ENCODE measurements around the gene CEP112.

CEP112 gene

GRCh38 chr17:65799869-65800268, 392.1 kb downstream of the CEP112 start:
- H3K4me3 ChIP-seq (ENCODE audit: low read length) = no peak overlapping the region
- DNase-seq (ENCODE audit: low read depth) = no peak
- TF ChIP-seq, protein P1, sequence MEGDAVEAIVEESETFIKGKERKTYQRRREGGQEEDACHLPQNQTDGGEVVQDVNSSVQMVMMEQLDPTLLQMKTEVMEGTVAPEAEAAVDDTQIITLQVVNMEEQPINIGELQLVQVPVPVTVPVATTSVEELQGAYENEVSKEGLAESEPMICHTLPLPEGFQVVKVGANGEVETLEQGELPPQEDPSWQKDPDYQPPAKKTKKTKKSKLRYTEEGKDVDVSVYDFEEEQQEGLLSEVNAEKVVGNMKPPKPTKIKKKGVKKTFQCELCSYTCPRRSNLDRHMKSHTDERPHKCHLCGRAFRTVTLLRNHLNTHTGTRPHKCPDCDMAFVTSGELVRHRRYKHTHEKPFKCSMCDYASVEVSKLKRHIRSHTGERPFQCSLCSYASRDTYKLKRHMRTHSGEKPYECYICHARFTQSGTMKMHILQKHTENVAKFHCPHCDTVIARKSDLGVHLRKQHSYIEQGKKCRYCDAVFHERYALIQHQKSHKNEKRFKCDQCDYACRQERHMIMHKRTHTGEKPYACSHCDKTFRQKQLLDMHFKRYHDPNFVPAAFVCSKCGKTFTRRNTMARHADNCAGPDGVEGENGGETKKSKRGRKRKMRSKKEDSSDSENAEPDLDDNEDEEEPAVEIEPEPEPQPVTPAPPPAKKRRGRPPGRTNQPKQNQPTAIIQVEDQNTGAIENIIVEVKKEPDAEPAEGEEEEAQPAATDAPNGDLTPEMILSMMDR (conservative IDR thresholded peaks at IDR 0.05; ENCODE audit: low read depth, low read length) = no peak

DNA sequence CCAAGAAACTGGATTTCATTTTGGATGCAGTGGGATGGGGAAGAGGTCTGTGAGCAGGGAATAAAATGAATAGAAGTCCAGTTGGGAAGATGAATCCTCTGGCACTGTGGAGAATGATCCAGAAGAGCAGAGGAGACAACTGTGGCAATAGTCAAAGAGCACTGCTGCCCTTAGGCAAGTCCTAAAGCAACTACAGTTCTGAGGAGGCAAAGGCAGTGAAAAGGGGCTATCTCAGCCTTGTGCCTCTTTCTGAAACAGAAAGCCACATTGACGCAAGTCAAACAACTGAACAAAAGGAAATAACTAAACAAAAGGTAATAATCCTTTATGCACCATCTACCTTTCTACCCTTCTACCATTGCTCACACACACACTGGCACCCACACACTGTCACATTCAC, 392.5 kb downstream of the CEP112 start:
- TF ChIP-seq, protein P1 (conservative IDR thresholded peaks at IDR 0.05; ENCODE audit: low read depth, low read length) = no peak
- no peak for DNase-seq (ENCODE audit: low read depth)
- H3K4me3 ChIP-seq (ENCODE audit: low read length) = no peak overlapping the region

- no peak overlapping the region for H3K4me3 ChIP-seq (ENCODE audit: low read length)
- DNase-seq (ENCODE audit: low read depth) = no peak
- TF ChIP-seq, protein P1 (conservative IDR thresholded peaks at IDR 0.05; ENCODE audit: low read depth, low read length) = peak; percentile 41
Measured at GRCh38 chr17:65797809-65798208, 394.1 kb downstream of the CEP112 start.

- no peak for DNase-seq (ENCODE audit: low read depth)
- TF ChIP-seq, protein P1 (conservative IDR thresholded peaks at IDR 0.05; ENCODE audit: low read depth, low read length) = no peak
- no peak overlapping the region for H3K4me3 ChIP-seq (ENCODE audit: low read length)
Measured at GRCh38 chr17:65797101-65797500, 394.8 kb downstream of the CEP112 start.

DNA sequence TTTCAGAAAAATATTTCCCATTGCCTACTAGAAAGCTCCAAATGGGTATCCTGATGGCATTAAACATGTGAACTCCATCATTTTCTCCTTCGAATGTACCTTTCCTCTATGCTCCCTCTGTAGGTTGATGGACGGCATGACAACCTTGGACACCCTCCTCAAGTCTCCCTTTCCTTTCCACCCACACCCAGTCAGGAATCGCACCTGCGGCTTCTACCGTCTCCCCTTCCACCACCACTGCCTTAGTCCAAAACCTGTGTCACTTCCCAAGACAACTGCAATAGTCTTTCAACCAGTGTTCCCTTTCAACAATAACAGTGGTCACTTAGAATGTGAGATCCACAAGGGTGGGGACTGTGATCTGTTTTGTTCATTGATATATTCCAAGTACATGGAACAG, 397.4 kb downstream of the CEP112 start:
- H3K4me3 ChIP-seq (ENCODE audit: low read length) = no peak overlapping the region
- TF ChIP-seq, protein P1 (conservative IDR thresholded peaks at IDR 0.05; ENCODE audit: low read depth, low read length) = peak; percentile 75
- DNase-seq (ENCODE audit: low read depth) = no peak

DNA sequence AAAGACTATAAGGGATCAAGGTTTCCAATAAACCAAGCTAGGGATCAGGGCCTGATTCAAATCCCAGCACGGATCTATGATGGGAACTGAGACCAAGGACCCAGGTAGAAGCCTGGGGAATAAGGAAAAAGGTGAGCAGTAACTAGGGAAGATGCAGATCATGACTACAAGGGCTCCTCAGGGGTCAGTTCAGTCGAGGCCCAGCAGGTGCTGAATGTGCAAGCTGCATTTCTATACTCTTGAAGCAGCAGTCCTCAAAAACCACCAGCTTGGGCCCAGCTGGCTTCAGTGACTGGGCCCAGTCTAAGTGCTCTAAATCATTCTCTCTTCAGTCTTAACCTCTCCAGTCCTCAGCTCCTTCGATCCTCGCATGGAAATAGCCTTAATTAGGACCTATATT, 401.7 kb downstream of the CEP112 start:
- TF ChIP-seq, protein P1 (conservative IDR thresholded peaks at IDR 0.05; ENCODE audit: low read depth, low read length) = no peak
- no peak for DNase-seq (ENCODE audit: low read depth)
- H3K4me3 ChIP-seq (ENCODE audit: low read length) = no peak overlapping the region

GRCh38 chr17:65787503-65787902, 404.4 kb downstream of the CEP112 start:
- DNase-seq (ENCODE audit: low read depth) = no peak
- TF ChIP-seq, protein P1 (conservative IDR thresholded peaks at IDR 0.05; ENCODE audit: low read depth, low read length) = no peak
- H3K4me3 ChIP-seq (ENCODE audit: low read length) = no peak overlapping the region

Measured in retinal pigment epithelial cell (primary cell).